OCI-LY3 (cell line): ENCODE results near the gene AKAP4.

Source experiments
- H2AFZ ChIP-seq: fragments of 200-600, 300-600 bp; shearing (Covaris generic); 2 replicates; pipeline ENCODE4 v1.6.0; 2014; ENCODE audit warnings: antibody characterized with exemption, low read depth, low read length
- H3K27ac ChIP-seq: fragments of 200-600, 300-600 bp; sonication (generic); 2 replicates; pipeline ENCODE4 v1.5.1; 2014; ENCODE audit warnings: mild to moderate bottlenecking, low read length, moderate library complexity, mixed read lengths
- H3K27me3 ChIP-seq: fragments of 200-600, 300-600 bp; sonication (generic); 2 replicates; pipeline ENCODE4 v1.6.1; 2014; ENCODE audit warnings: low read depth, low read length, mixed read lengths
- H3K36me3 ChIP-seq: fragments of 200-600, 300-600 bp; sonication (generic); replicated peaks from 2 replicates; pipeline ENCODE3; 2014; ENCODE audit warnings: low read depth, low read length, mixed read lengths
- H3K4me1 ChIP-seq: fragments of 300-600, 200-600 bp; sonication (generic); 2 replicates; pipeline ENCODE4 v1.6.1; 2014; ENCODE audit warnings: low read length, mixed read lengths
- H3K4me2 ChIP-seq: fragments of 200-600, 300-600 bp; sonication (generic); 2 replicates; pipeline ENCODE4 v1.6.1; 2014; ENCODE audit warnings: low read length, mixed read lengths
- H3K4me3 ChIP-seq: fragments of 300-600, 200-600 bp; sonication (generic); 2 replicates; pipeline ENCODE4 v1.5.1; 2014; ENCODE audit warnings: antibody characterized with exemption, mild to moderate bottlenecking, low read length, moderate library complexity
- H3K79me2 ChIP-seq: fragments of 300-600, 200-600 bp; shearing (Covaris generic); 2 replicates; pipeline ENCODE4 v1.6.1; 2014; ENCODE audit warnings: mild to moderate bottlenecking, low read length, mixed read lengths
- H3K9ac ChIP-seq: fragments of 300-600, 200-600 bp; shearing (Covaris generic); 2 replicates; pipeline ENCODE4 v1.6.0; 2014; ENCODE audit warnings: mild to moderate bottlenecking, low read length, moderate library complexity
- H3K9me3 ChIP-seq: fragments of 200-600, 300-600 bp; shearing (Covaris generic); 2 replicates; pipeline ENCODE4 v1.6.1; 2014; ENCODE audit warnings: low read length, mixed read lengths; ENCODE audit not compliant: insufficient read depth
- H4K20me1 ChIP-seq: fragments of 200-600, 300-600 bp; sonication (generic); 2 replicates; pipeline ENCODE4 v1.6.1; 2016; ENCODE audit warnings: low read length, mixed read lengths; ENCODE audit not compliant: insufficient read depth
- EZH2phosphoT487 ChIP-seq: fragments of 200-600 bp; shearing (Covaris generic); IDR thresholded peaks from 2 replicates; pipeline ENCODE4 v1.6.1; 2018; ENCODE audit warnings: antibody characterized with exemption, mixed run types, low read depth
- TF ChIP-seq, protein P1 (sequence below): fragments of 200-600, 300-600 bp; sonication (generic); IDR thresholded peaks from 2 replicates; pipeline ENCODE4 v1.5.1; 2014; ENCODE audit warnings: antibody characterized with exemption, low read length, low read depth

Gene AKAP4, protein sequence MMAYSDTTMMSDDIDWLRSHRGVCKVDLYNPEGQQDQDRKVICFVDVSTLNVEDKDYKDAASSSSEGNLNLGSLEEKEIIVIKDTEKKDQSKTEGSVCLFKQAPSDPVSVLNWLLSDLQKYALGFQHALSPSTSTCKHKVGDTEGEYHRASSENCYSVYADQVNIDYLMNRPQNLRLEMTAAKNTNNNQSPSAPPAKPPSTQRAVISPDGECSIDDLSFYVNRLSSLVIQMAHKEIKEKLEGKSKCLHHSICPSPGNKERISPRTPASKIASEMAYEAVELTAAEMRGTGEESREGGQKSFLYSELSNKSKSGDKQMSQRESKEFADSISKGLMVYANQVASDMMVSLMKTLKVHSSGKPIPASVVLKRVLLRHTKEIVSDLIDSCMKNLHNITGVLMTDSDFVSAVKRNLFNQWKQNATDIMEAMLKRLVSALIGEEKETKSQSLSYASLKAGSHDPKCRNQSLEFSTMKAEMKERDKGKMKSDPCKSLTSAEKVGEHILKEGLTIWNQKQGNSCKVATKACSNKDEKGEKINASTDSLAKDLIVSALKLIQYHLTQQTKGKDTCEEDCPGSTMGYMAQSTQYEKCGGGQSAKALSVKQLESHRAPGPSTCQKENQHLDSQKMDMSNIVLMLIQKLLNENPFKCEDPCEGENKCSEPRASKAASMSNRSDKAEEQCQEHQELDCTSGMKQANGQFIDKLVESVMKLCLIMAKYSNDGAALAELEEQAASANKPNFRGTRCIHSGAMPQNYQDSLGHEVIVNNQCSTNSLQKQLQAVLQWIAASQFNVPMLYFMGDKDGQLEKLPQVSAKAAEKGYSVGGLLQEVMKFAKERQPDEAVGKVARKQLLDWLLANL

DNA sequence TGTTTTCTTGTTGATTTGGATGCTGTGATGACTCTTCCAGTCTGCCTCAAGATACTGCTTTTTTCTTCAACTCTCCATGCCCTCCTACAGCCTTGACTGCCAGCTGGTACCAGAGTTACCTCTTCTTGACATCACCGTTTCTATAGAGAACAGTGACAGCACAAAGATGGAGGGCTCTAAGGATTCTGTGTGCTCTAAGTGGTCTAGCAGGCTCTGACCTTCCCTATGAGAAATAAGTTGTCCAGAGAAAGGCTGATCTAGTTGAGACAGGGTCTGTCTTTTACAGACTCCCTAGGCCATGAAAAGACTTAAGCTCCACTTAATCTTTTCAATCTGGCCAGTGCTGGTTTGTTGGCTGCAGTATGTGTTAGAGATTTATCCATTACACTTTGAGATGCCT is at the start of gene AKAP4:
Gene AKAP4, minus strand, starts transcription at position 101 of the 400 bp plus-strand sequence. CDS start 118 bp downstream, outside the sequence.
- Histone ChIP-seq H3K27me3 (peaks cover 2% of the 10 kb centered on the region; the same call in 1 of the 2 replicates), H3K27ac (no peak within 1 kb of the TSS)
- TF ChIP-seq, protein P1, sequence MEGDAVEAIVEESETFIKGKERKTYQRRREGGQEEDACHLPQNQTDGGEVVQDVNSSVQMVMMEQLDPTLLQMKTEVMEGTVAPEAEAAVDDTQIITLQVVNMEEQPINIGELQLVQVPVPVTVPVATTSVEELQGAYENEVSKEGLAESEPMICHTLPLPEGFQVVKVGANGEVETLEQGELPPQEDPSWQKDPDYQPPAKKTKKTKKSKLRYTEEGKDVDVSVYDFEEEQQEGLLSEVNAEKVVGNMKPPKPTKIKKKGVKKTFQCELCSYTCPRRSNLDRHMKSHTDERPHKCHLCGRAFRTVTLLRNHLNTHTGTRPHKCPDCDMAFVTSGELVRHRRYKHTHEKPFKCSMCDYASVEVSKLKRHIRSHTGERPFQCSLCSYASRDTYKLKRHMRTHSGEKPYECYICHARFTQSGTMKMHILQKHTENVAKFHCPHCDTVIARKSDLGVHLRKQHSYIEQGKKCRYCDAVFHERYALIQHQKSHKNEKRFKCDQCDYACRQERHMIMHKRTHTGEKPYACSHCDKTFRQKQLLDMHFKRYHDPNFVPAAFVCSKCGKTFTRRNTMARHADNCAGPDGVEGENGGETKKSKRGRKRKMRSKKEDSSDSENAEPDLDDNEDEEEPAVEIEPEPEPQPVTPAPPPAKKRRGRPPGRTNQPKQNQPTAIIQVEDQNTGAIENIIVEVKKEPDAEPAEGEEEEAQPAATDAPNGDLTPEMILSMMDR, result no peak
- no peak for TF ChIP-seq EZH2phosphoT487

DNA sequence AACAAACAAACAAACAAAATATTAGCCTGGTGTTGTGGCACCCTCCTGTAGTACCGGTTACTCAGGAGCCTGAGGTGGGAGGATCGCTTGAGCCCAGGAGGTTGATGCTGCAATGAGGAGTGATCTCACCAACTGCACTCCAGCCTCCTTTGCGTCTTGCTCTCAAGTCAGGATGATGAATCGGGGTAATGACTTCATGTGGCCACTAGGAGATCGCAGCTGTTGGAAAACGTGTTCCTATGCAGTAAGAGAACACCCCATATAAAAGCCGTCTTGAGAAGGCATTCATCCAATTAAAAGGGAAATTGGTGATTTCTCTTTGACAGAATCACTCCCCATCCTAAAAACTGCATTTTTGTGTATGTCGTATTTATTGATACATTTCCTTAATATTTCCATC is 10.7 kb upstream of the AKAP4 start:
- no peak overlapping the region; the same call in 1 of the 2 replicates for H3K4me2 ChIP-seq
- no peak overlapping the region for H2AFZ ChIP-seq
- no peaks in the 10 kb centered on the region for H3K79me2 ChIP-seq
- TF ChIP-seq, protein P1, result peak; percentile 28
- no peak for TF ChIP-seq EZH2phosphoT487
- no peaks in the 10 kb centered on the region for H3K36me3 ChIP-seq
- no peaks in the 10 kb centered on the region for H3K9me3 ChIP-seq
- H3K4me1 ChIP-seq, result no peaks in the 10 kb centered on the region
- H3K27ac ChIP-seq, result no peak overlapping the region
- no peak overlapping the region for H3K4me3 ChIP-seq
- no peaks in the 10 kb centered on the region for H3K27me3 ChIP-seq
- H4K20me1 ChIP-seq, result no peaks in the 10 kb centered on the region
- H3K9ac ChIP-seq, result no peak overlapping the region

More for the DNA sequence above, at the start of gene AKAP4:
- no peak within 1 kb of the TSS for H3K4me2 ChIP-seq
- H3K9ac ChIP-seq, result no peak within 1 kb of the TSS
- H3K36me3 ChIP-seq, result no peaks in the 10 kb centered on the region
- no peaks in the 10 kb centered on the region for H3K9me3 ChIP-seq
- no peaks in the 10 kb centered on the region for H4K20me1 ChIP-seq
- peaks cover 5% of the 10 kb centered on the region; the same call in 1 of the 2 replicates for H3K4me1 ChIP-seq
- no peaks in the 10 kb centered on the region for H3K79me2 ChIP-seq
- H2AFZ ChIP-seq, result no peak within 1 kb of the TSS
- no peak within 1 kb of the TSS for H3K4me3 ChIP-seq

DNA sequence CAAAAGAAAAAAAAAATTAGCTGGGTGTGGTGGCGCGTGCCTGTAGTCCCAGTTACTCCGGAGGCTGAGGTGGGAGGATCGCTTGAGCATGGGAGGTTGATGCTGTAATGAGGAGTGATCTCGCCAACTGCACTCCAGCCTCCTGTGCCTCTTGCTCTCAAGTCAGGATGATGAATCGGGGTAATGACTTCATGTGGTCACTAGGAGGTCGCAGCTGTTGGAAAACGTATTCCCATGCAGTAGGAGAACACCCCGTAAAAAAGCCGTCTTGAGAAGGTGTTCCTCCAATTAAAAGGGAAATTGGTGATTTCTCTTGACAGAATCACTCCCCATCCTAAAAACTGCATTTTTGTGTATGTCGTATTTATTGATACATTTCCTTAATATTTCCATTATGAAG is 5.9 kb upstream of the AKAP4 start:
- Histone ChIP-seq H2AFZ (no peak overlapping the region), H3K4me3 (no peak overlapping the region), H3K27me3 (no peaks in the 10 kb centered on the region), H3K9ac (no peak overlapping the region), H3K36me3 (no peaks in the 10 kb centered on the region), H3K4me1 (peaks cover 5% of the 10 kb centered on the region; the same call in 1 of the 2 replicates), H3K9me3 (no peaks in the 10 kb centered on the region), H3K4me2 (no peak overlapping the region), H3K27ac (no peak overlapping the region), H3K79me2 (no peaks in the 10 kb centered on the region), H4K20me1 (no peaks in the 10 kb centered on the region)
- TF ChIP-seq, protein P1, result no peak
- no peak for TF ChIP-seq EZH2phosphoT487
